Sciatic nerve (tissue), 2 donors: ENCODE measurements around the gene TNN. TPM values are rescaled to one million over a fixed set of nuclear protein-coding genes. Genes with fewer than 3 reads are reported as not detected.
"Not testable (repeated sequence)": the region's sequence is repeated elsewhere in the genome, so short reads cannot be mapped to it uniquely, and the experiment has no call there.

ENCODE experiments used
- ATAC-seq: fragments of 200-7000 bp; cut with Tn5 transposase; one replicate; pipeline ENCODE4 v1.9.1; 2020; ENCODE audit warnings: mild to moderate bottlenecking, moderate library complexity
- DNase-seq: peaks from one replicate; pipeline ENCODE4 v3.0.0-alpha.2; 2020; ENCODE audit warnings: low spot score
- intact Hi-C: fragments of 100-400 bp; cut with DNase I; formaldehyde crosslinking; loops from one replicate; pipeline ENCODE4 v1.14.2; 2022
- total RNA-seq: library from RNA; stranded (reverse); fragmentation: NEBNext Ultra II Directional; extraction: Animal tissue kit (Norgen Biotek cat#: 25700); gene quantifications from one replicate; pipeline ENCODE4 v1.2.1, GENCODE V29; 2021
- donor health status: DM: no; HTN: no; CAD: no.
- donor health status: DM: no; HTN: no; CAD: no.

Gene TNN
- total RNA-seq, 1 donor from 2014 or later = 1.1 TPM

DNA sequence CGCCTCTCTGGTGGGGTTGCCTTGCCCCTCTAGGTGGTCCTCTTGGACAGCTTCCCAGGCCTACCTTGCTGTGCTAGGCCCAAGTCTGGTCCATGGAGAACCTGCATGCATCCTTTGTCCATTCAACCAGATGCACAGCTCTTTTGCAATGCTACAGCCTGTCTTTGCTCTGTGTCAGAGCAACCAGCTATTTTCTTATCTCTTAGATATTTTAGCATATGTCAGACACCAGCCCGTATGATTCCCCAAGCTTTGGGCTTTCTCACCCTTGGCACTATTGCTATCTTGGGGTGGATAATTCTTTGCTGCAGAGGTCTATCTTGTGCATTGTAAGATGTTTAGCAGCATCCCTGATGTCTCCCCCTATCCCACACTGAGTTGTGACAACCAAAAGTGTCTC is 32.3 kb downstream of the TNN start:
- ATAC-seq (no peak), DNase-seq (no peak)
- intact Hi-C loops = no loop called here

DNA sequence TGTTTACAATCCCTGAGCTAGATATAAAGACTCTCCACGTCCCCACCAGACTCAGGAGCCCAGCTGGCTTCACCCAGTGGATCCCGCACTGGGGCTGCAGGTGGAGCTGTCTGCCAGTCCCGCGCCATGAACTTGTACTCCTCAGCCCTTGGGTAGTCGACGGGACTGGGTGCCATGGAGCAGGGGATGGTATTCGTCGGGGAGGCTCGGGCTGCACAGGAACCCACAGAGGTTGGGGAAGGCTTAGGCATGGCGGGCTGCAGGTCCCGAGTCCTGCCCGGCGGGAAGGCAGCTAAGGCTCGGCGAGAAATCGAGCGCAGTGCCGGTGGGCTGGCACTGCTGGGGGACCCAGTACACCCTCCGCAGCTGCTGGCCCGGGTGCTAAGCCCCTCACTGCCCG is 34.5 kb downstream of the TNN start:
- DNase-seq, ATAC-seq, intact Hi-C loops: not testable (repeated sequence)

DNA sequence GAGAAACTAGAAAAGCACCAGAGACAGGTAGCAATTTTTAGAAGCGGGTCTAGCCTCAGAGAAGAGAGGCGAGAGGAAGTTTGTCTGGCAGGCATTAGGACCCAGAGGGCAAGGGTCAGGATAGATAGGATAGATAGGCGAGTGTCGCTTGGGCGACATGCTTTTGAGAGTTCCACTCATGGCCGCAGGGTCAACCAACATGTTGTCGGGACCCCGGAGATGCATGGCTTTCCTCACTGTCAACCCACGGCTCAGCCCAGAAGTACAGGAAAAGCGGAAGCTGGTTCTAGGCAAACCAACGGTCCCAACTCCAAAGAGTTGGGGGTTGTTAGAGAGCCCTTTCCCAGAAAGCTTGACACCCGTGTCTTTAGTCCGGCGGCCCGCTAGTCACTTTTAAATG is 38.9 kb downstream of the TNN start:
- intact Hi-C loops, ATAC-seq, DNase-seq: not testable (repeated sequence)

DNA sequence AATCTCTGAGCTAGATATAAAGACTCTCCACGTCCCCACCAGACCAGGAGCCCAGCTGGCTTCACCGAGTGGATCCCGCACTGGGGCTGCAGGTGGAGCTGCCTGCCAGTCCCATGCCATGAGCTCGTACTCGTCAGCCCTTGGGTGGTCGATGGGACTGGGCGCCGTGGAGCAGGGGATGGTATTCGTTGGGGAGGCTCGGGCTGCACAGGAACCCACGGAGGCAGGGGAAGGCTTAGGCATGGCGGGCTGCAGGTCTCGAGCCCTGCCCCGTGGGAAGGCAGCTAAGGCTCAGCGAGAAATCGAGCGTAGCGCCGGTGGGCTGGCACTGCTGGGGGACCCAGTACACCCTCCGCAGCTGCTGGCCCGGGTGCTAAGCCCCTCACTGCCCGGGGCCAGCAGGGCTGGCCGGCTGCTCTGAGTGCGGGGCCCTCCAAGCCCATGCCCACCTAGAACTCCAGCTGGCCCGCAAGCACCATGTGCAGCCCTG is 40.7 kb downstream of the TNN start:
- ATAC-seq, intact Hi-C loops, DNase-seq: not testable (repeated sequence)

DNA sequence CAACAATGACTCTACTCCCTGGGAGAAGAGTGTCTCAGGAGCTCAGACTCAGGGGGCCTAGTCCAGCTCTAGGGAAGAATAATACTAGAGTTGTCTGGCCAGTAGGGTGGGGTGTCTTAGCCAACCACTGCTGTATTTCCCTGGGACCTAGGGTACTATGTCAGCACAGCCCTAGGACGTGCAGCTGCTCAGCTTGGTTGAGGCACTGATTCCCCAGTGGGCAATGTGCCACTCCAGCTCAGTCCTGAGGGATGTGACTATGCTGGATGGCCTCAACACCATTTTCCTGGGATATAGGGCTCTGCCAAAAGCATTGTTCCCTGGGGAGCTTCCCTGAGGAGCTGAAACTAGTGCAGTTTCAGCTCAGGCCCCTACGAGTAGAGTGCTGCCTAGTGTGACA is 47.4 kb downstream of the TNN start:
- no peak for ATAC-seq
- intact Hi-C loops = no loop called here

DNA sequence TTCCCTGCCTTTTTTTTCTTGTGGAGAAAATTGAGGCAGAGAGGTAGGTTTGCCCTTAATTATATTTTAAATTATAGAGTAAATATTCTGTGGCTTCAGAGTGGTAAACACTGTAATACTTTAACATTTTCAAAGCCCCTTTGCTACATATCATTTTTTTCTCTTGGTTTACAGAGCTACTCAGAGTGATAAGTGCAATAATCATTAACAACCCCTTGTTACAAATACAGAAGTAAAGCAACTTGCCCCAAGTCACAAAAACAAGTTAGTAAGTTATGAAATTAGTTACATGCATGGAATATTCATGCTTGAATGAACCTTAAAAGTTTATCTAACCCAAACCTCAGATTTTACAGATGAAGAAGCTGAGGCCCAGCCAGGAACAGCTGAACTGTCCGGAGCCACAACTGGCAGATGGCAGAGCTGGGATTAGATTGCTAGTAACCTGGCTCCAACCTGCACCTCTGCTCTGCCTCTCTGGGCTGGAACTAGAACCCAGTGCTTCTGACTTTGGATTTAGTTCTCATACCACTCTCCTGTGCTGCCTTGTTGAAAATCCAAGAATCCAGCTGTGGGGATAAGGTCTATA is 48.7 kb downstream of the TNN start:
- intact Hi-C loops = no loop called here
- ATAC-seq (no peak), DNase-seq (no peak)

More for the DNA sequence above, 47.4 kb downstream of the TNN start:
- DNase-seq = no peak

DNA sequence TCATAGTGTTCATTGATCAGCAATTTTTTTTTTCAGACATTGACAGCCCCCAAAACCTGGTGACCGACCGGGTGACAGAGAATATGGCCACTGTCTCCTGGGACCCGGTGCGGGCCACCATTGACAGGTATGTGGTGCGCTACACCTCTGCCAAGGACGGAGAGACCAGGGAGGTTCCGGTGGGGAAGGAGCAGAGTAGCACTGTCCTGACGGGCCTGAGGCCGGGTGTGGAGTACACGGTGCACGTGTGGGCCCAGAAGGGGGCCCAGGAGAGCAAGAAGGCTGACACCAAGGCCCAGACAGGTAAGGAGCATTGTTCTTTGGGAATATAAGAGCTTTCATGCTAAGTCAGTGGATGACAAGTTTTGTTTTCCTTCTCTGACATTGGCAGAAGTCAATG is 49.3 kb downstream of the TNN start:
- DNase-seq (no peak), ATAC-seq (no peak)
- intact Hi-C loops = no loop called here

DNA sequence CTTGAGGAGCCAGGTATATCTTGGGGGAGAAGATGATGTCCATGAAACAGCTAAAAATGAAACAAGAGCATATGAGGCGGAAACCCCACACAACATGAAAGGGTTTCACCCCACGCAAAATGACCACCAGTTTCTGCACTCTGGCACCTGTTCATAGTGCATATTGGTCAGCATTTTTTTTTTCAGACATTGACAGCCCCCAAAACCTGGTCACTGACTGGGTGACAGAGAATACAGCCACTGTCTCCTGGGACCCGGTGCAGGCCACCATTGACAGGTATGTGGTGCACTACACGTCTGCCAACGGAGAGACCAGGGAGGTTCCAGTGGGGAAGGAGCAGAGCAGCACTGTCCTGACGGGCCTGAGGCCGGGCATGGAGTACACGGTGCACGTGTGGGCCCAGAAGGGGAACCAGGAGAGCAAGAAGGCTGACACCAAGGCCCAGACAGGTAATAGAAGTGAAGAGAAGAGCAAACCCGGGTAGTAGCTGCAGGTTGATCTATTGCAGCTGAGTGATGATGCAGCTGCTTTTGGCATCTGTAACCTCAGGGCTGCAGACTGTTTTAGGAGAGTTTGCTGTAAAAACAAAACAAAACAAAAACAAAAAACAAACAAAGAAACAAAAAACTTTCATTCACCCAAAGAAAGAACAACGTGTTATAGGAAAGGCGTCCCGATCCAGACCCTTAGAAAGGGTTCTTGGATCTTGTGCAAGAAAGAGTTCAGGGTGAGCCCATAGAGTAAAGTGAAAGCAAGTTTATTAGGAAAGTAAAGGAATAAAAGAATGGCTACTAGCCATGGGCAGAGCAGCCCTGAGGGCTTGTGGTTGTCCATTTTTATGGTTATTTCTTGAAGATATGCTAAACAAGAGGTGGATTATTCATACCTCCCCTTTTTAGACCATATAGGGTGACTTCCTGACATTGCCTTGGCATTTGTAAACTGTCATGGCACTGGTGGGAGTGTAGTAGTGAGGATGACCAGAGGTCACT is 51.0 kb downstream of the TNN start:
- intact Hi-C loops = no loop called here
- ATAC-seq (no peak), DNase-seq (no peak)

DNA sequence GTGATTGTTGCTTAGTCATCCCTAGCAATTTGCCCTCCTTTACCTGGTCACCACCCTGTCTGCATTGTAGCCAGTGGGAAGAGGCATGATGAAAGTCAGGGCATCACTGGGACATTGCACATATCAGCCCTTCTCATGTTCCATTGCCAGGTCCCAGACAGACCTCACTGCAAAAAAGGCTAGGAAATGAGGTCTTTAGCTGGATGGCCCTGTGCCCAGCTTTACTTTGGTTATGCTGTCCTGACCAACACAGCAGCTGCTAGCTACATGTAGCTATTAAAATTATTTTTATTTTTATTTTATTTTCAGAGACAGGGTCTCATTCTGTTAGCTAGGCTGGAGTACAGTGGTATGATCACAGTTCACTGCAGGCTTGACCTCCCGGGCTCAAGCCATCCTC is 52.9 kb downstream of the TNN start:
- ATAC-seq = no peak
- intact Hi-C loops = no loop called here

DNA sequence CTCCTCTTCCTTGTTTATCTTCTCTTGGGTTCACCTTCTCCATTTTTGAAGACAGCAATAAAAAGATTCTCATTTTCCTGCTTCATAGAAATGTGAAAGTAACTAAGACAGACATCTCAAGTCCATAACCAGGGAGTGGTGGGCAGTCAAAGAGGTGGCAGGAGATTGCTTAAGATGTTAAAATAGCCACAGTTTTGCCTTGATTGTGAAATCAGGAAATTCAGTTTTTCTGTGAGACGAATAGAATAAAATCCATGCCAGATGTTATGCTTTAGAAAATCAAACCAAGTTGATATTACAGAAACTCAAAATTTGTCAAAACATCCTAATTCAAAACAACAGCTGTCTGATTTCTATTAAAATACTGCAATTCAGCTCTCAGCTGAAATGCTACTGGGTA is 57.2 kb downstream of the TNN start:
- ATAC-seq (peak; percentile 74), DNase-seq (no peak)
- intact Hi-C loops = loop anchor here (5.0 kb wide), 1 partner anchor 93 kb away; no protein-coding TSS in a partner anchor

More for the DNA sequence above, 52.9 kb downstream of the TNN start:
- no peak for DNase-seq

DNA sequence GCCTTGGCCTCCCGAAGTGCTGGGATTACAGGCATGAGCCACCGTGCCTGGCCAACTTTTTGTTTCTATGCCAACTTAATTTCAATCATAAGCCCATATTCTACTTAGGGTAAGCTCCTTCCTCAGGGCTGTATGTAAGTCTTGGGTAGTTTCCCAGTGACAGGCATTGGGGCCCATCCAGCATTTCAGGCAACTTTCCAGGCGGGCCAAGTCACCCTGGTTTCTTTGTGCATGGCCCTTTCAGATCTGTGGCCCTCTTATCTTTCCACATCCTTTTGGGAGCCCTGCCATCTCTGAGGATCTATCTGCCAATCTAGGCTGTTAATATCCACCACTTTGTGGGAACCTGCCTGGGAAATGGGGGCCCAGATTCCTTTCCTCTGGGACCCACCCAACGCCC is 58.7 kb downstream of the TNN start:
- intact Hi-C loops = loop anchor here (5.0 kb wide), 1 partner anchor 94 kb away; no protein-coding TSS in a partner anchor
- DNase-seq (no peak), ATAC-seq (no peak)

DNA sequence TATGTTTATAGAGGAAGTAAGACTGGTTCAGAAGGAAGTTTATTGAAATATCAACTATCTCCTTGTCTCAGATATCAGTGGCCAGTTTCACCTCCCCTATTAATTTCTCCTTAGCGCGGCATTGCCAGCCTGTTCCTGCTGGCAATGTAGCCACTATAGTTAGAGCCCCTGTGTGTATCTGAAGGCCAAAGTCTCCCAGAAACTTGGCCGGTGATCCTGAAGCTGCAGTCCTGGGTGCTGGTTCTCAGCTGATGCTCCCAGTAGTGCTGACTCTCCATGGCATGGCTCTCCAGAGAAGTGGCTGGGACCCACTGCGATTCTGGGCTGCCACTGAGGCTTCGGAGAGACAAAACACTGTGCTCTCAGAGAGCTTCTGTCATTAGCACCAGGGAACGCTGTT is 59.9 kb downstream of the TNN start:
- ATAC-seq (no peak), DNase-seq (no peak)
- intact Hi-C loops = loop anchor here (5.0 kb wide), 1 partner anchor 95 kb away; no protein-coding TSS in a partner anchor

DNA sequence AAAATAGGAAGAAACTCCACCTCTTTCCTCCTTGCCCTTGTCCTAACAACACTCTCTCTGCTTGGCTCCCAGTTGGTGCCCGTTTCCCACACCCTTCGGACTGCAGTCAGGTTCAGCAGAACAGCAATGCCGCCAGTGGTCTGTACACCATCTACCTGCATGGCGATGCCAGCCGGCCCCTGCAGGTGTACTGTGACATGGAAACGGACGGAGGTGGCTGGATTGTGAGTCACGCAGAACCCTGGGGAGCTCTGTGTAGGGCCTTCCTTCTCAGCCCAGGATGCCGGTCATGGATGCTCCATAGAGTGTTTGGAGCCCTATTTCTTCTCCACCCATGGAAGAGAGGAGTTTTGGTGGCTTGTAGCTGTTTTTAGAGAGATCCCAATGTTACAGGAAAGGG is 60.9 kb downstream of the TNN start:
- intact Hi-C loops = loop anchor here (5.0 kb wide), 1 partner anchor 96 kb away; no protein-coding TSS in a partner anchor
- ATAC-seq (no peak), DNase-seq (no peak)

DNA sequence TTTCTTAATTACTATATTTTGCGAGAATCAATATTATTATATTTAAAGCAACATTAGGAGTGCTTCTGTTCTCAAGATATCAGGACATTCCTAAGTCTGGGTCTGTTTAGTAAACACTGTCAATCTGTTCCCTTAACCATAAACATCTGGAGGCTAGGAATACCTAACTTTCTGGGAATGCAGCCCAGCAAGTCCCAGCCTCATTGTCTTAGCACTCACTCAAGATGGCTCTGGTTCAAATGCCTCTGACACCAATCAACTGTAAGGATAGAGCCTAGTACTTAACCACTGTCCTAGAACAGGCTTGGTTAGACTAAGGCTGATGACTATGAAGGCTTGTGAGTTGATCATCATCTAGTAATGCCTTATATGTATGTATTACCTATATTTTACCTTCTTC is 61.5 kb downstream of the TNN start:
- DNase-seq = no peak
- ATAC-seq = peak; percentile 33
- intact Hi-C loops = loop anchor here (5.0 kb wide), 1 partner anchor 97 kb away; no protein-coding TSS in a partner anchor

DNA sequence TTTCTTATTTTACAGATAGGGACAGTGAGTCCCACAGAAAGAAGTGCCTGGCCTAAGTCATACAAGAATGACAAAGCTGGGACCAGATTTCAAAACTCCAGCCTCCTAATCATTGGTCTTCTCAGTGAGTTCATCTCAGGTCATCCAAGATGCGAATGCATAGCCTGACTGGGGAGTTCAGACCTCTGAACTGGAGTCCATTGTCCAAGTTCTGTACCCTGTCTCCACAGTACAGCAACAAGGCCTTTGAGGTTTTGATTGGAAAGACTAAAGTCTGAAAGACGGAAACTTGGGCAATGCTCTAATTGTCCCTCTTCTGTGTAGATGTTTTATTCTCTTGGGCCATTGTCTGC is 62.0 kb downstream of the TNN start:
- intact Hi-C loops = loop anchor here (5.0 kb wide), 1 partner anchor 97 kb away; no protein-coding TSS in a partner anchor
- ATAC-seq (peak; percentile 59), DNase-seq (no peak)

DNA sequence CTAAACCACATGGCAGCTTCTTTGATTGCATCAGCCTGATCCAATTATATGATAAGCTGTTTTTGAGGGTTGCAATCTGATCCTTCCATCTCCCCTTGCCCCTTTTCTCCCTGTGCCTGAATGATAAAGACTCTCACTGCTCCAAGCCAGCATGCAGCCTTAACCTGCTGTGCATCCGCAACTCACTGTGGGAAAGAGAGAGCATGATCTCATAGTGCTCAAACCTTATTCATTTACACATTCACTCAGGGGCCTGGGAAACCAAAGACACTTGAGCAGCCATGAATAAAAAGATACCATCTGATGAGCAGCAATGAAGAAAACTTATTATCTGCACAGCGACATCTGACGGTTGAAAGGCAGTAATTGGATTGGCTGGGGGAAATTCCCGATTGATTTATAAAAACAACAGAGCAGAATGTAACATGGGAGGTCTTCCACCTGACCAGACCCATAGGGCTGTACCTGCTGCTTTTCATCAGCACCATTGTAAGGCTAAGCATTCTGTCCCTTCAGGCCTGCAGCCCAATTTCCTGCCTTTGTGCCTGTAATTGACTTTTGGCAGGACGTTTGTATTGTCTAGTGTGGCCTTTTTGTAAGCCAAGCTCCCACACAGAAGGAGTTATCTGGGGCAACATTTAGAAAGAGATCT is 62.5 kb downstream of the TNN start:
- intact Hi-C loops = loop anchor here (5.0 kb wide), 1 partner anchor 98 kb away; no protein-coding TSS in a partner anchor
- DNase-seq = no peak
- ATAC-seq = peak; percentile 37

DNA sequence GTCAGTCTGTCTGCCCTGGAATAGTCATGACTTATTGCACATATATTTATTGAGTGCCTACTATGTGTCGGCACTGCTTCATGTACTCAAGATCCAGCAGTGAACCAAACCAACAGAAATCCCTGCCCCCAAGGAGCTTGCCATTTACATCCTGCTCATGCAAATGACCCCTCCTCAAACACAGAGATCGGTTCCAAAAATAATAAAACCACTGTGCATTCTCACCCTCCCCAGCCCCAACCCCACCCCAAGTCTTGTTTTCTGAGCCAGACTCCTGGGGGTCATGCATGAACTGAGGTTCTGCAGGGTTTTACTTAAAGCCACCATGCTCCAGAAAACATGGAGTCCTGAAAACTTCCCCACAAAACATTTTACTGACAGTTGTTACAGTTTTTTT is 63.0 kb downstream of the TNN start:
- ATAC-seq (no peak), DNase-seq (no peak)
- intact Hi-C loops = no loop called here

DNA sequence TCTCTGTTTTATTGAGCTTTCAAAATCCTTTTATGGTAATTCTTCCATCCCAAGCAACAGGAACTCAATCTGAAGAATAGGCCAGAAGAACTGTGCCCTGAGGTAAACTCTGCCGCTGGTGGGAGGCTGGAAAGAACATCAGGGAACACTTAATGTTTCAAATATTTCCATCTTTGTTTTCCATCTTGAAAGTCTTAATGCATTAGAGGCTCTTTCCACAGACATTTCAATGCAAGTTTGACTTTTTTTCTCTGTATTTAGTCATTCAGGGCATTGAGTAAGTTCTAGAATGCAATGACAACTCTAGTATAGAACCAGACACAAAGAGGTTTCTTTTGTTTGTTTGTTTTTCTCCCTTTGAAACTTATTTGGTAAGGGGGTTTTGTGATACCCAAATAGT is 63.5 kb downstream of the TNN start:
- intact Hi-C loops = no loop called here
- DNase-seq = no peak
- ATAC-seq = no peak

DNA sequence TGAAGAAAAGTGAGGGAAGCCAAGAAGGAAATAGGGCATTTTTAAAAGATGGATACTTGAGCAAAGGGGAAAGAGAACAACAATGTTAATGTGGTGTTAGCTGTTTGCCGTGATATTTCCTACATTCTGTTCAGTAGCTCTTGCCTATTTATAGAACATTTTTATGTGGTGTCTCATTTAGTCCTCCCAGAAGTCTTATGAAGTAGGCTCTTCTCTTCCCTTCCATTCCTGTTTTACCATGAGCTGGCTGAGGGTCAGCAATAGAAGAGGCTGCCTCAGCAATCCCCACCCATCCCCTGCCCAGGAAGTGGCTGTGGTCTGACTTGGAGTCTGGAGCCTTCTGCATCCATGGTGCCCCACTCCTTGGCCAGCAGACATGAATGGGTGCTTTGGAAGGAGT is 64.8 kb downstream of the TNN start:
- DNase-seq = no peak
- no peak for ATAC-seq
- intact Hi-C loops = no loop called here
